HG03095 (cell line): ENCODE data around the gene SPART.
"Not testable (repeated sequence)": the region's sequence is repeated elsewhere in the genome, so short reads cannot be mapped to it uniquely, and the experiment has no call there.

Experiments
- ATAC-seq: cut with Tn5 transposase; IDR thresholded peaks from one replicate; pipeline ENCODE4 v1.9.1; 2021; ENCODE audit warnings: moderate library complexity; ENCODE audit not compliant: unreplicated experiment

SPART gene

GRCh38 chr13:36354842-36355623 is 8.8 kb upstream of the SPART start:
- no peak for ATAC-seq

DNA sequence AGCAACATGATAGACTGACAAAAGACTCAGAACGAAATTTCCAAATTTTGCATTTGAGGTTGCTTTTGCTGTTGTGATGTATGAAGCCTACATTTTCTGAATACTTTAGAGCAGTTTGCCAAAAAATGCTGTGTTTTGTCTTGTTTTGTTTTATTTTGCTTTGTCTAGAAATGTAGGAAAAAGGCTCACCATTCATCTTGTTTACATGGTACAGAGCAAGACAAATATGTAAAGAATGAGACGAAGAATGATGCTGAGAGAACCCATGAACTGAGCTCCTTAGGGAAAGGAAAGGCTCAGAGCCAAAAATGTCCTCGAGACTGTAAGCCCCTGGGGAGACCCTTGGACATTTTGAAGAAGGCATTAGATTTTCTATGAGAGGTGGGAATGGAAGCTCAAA is 6.8 kb upstream of the SPART start:
- no peak for ATAC-seq

- ATAC-seq, result no peak
Observed at GRCh38 chr13:36352350-36352749, 6.2 kb upstream of the SPART start.

DNA sequence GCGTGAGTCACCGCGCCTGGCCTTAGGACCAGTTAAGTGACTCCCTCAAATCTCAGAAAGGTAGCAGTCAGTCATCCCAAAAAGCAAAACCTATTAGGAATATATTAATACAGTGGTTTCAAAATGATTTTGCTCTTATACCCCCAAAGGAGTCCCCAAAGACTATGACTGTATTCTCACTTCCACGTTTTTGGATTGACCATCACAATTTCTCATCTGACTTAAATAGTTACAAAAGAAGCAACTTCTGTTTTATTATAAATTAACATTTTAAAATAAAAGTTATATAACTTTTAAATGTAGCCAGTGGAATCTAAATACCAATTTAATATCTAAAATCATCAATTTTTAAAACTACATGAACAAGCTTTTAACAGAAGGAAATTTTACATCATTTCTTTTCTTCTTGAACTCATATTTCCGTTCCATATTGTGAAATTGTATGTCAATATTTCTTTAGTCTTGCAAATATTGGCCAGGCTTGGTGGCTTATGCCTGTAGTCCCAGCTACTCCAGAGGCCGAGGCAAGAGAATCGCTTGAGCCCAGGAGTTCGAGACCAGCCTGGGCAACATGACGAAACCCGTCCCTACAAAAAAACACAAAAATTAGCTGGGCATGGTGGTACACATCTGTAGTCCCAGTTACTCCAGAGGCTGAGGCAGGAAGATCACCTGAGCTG is 1.5 kb upstream of the SPART start:
- ATAC-seq, result no peak

- ATAC-seq, result no peak
Observed at GRCh38 chr13:36345438-36346221, 564 bp downstream of the SPART start.

DNA sequence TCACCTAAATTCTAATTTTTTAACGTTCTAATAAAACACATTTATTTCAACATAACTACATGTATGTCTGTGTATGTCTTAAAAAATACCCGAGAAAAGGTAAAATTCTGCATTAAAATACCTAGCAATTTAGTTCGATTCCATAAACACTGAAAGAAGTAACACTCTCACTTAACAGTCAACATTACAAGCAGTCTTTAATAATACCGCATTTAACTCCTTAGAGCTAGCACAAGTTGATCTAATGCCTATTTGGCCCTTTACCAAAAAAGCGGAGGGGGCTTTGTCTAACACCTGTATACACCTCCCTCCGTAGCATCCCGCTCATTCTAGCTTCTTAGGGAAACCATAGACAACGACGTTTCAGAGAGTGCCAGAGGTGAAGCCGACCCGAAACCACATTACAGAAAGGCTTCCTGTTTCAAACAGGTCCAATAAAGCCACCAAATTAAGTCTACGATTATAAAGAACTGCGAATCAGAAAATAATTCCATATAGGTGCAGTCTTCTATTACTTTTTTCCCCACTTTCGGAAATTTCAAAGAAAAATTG is 1.2 kb downstream of the SPART start:
- ATAC-seq, result no peak

- no peak for ATAC-seq
Observed at GRCh38 chr13:36344173-36344572, 2.0 kb downstream of the SPART start.

- ATAC-seq, result no peak
Observed at GRCh38 chr13:36343766-36344165, 2.4 kb downstream of the SPART start.

DNA sequence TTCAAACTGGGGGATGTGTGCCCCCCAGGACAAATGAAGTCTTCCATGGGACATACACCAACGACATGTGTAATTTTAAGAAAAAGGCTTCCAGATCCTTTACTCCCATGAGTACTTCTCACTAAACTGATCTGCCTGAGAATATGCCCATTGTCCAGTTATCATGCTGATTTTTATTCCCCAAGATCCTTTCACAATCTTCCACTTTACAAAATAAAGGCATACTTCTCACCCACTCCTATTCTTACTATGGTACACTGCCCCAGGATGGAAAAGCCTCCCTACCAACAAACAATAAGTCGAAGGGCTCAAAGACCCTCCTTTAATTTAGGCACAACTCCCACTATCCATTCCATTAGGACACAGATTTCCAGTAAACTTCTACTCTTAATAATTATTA is 3.5 kb downstream of the SPART start:
- no peak for ATAC-seq

- no peak for ATAC-seq
Observed at GRCh38 chr13:36341718-36342117, 4.5 kb downstream of the SPART start.

DNA sequence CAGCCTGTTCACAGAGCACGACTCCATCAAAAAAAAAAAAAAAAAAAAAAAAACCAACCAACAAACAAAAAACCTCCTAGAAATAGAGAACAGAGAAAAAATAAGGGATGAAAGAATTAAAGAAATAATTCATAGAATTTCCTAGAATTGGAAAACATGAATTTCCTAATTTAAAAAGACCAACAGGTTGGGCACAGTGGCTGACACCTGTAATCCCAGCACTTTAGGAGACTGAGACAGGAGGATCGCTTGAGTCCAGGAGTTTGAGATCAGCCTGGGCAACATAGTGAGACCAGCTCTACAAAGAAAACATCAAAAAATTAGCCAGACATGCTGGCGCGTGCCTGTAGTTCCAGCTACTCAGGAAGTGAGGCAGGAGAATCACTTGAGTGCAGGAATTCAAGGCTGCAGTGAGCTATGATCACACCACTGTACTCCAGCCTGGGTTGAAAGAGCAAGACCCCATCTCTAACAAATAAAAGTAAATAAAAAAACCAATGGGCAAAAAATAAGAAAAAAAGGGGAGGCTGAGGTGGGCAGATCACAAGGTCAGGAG is 6.5 kb downstream of the SPART start:
- ATAC-seq, result no peak

GRCh38 chr13:36337938-36338641 is 8.1 kb downstream of the SPART start:
- no peak for ATAC-seq

DNA sequence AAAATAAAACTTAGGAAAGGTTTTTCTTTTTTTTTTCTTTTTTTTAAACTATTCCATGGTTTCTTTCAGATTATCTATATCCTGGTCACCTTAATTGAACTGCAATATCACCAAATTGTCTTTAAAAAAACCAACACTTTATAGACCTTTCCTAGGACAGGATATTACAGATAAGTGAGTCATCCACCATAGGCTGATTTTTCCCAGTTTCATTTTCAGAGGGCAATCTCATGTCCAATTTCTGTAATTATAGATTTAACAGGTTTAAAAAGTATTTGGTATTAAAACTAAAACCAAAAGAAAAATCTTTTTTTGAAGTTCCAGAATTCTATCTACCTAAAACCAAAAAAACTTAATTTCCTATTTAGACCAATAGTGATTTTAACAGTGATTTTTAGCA is 13.2 kb downstream of the SPART start:
- ATAC-seq, result no peak

DNA sequence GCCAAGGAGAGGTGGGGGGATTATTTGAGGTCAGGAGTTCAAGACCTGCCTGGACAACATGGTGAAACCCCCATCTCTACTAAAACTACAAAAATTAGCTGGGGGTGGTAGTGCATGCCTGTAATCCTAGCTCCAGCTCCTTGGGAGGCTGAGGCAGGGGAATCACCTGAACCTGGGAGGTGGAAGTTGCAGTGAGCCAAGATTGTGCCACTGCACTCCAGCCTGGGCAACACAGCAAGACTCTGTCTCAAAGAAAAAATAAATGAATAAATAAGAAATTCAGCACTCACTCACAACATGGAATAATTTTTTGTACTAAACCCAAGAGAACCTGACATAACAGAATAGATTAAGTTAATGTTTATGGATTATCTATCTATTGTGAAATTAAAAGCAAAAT is 13.9 kb downstream of the SPART start:
- ATAC-seq, result not testable (repeated sequence)

GRCh38 chr13:36331280-36331679 is 14.9 kb downstream of the SPART start:
- no peak for ATAC-seq

DNA sequence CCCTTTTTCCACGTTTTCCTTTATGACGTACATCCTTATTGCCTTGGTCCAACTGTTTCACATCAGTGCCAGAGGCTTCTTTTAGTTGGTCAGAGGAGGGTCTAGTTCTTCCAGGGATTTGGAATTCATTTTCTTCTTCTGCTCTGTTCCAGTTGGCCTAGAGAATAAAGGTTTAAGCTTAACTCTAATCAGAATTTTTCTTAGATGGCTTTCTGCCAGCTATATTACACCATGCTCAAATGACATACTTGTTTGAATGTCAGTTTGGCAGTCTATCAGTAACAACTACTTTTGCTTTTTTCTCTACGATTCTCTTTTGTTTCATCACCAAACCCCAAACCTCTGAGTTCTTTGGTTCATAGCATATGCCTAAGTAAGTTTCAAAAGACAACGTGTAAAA is 16.8 kb downstream of the SPART start:
- no peak for ATAC-seq

GRCh38 chr13:36328821-36329220 is 17.4 kb downstream of the SPART start:
- no peak for ATAC-seq

DNA sequence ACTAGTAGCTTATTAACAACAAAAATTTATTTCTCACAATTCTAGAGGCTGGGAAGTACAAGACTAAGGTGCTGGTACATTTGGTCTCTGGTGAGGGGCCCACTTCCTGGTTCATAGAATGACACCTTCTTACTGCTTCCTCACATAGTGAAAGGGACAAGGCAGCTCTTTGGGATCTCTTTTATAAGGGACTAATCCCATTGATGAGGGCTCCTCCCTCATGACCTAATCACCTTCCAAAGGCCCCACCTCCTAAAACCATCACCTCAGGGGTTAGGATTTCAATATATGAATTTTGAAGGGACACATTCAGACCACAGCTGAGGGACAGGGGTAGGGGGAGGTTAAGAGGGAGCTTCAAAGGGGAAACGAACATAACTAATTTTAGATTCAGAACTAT is 20.3 kb downstream of the SPART start:
- ATAC-seq, result no peak

DNA sequence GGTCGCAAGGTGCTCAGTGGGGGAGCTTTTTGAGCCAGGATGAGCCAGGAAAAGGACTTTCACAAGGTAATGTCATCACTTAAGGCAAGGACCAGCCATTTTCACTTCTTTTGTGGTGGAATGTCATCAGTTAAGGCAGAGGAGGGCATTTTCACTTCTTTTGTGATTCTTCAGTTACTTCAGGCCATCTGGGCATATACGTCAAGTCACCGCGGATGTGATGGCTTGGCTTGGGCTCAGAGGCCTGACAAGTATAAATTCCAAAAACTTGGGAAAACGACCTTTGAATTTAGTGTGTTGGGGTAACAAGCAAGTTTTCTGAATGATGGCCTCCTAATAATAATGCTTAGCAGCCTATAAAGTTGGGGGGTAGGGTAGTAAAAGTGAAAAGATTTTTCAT is 21.3 kb downstream of the SPART start:
- not testable (repeated sequence) for ATAC-seq

- no peak for ATAC-seq
Observed at GRCh38 chr13:36323951-36324566, 22.1 kb downstream of the SPART start.
